Stimulated activated CD8-positive, alpha-beta memory T cell treated with anti-CD3 and anti-CD28 coated beads, Interleukin-4, amount 100 ng/mL, for 4 hours (primary cell): ENCODE results near the gene SKP1.
"Not testable (repeated sequence)": the region's sequence is repeated elsewhere in the genome, so short reads cannot be mapped to it uniquely, and the experiment has no call there.

ENCODE experiments used
- DNase-seq, 2 donors: peaks; one replicate each; pipeline ENCODE4 v3.0.0-alpha.2; 2020; ENCODE audit warnings: low read depth in 2 of 2, low spot score in 1 of 2

SKP1 gene

DNA sequence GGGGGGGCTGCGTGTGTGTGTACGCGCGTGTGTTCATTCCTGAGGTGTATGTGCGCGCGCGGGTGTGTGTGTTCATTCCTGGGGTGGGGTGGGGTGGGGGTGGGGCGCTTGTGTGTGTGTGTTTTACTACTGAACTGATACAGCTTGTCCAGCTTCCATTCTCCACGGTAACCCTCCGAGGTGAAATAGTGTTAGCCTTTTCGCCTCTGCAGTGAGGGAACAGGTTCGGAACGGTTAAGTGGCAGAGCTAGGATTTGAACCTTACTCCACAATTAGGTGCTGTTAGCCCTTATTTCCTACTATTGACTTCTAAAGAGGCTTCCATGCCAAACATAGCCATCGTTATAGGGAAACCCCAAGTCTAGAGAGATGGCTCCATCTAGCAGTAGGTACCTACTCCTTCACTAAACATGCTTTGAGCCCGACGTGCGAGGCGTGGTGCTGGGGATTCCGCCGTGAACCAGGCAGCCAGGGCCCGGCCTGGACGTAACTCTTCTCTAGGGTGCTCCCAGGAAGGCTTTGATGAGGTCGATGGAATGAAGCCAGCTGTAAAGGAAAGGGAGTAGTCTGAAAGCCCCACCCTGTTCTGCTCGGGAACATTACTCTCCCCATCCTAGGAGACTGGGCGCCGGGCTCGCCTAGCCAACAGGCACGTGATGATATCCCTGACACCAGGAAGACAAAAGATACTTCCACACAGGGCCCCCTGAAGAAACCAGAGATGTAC lies 782 bp upstream of the SKP1 start:
- DNase-seq, result no peak

DNA sequence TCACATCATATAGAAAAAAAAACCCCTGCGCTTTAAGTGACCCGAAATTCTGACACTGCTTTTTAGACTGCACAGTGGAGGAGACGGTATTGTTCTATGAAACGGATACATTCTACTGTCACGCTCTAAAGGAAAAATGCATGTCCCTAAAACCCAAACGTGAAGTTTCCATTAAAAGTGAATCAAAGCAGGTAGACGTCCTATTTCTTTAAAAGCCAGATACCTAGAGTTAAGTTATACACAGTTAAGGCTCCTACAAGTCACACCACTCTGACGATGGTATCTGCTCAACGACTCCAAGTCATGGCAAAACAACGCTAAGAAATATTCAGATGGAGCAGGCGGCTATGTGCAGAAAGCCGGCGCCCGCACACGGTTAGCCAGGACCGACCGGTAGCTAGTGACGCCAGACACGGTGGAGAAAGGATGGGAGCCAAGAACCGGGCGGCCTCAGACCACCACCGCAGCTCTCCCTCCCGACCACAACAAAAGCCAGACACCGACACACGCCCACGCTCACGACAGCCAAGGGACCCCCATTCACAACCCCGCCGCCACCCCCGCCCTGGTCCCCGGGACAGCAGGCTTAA lies 734 bp downstream of the SKP1 start:
- DNase-seq, result peak in 1 of 2 donors; percentile 40

GRCh38 chr5:134174841-134175839 lies 1.6 kb downstream of the SKP1 start:
- no peak for DNase-seq

GRCh38 chr5:134171972-134172371 lies 4.8 kb downstream of the SKP1 start:
- DNase-seq, result no peak

- DNase-seq, result no peak
Observed at GRCh38 chr5:134162592-134162991, 14.2 kb downstream of the SKP1 start.

GRCh38 chr5:134161513-134162395 lies 15.0 kb downstream of the SKP1 start:
- DNase-seq, result no peak

- DNase-seq, result no peak
Observed at GRCh38 chr5:134153657-134154056, 23.1 kb downstream of the SKP1 start.

DNA sequence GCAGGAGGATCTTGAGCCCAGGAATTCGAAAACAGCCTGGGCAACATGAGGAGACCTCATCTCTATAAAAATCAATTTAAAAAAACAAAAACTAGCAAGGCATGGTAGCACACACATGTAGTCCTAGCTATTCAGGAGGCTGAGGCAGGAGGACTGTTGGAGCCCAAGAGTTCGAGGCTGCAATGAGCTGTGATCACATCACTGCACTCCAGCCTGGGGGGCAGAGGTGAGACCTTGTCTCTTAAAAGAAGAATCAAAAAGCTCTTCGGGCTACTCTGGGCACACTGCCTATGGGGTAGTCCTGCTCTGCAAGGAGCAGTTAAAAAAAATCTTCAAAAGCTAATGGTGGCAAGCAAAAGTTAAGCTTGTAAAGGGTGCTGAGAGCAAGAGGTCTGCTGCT lies 23.5 kb downstream of the SKP1 start:
- DNase-seq, result no peak

DNA sequence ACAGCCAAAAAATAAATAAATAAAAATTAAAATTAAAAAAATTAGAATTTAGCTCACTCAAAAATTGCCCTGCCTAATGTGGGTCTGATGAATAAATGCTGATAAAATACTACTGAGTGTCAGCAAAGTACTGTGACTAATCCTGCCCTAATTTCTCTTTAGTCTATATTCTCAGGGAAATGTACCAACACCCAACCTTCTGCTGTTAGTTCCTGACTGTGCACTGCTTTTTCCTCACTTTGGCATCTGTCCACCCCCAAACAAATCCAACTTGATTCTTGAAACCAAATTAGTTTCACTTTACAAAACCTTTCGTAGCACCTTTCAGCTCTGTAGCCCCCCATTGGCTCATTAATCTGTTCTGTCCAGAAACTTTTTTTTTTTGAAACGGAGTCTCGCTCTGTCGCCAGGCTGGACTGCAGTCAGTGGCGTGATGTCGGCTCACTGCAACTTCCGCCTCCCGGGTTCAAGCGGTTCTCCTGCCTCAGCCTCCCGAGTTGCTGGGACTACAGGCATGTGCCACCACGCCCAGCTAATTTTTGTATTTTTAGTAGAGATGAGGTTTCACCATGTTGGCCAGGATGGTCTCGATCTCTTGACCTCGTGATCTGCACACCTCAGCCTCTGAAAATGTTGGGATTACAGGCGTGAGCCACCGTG lies 24.4 kb downstream of the SKP1 start:
- DNase-seq, result not testable (repeated sequence)

DNA sequence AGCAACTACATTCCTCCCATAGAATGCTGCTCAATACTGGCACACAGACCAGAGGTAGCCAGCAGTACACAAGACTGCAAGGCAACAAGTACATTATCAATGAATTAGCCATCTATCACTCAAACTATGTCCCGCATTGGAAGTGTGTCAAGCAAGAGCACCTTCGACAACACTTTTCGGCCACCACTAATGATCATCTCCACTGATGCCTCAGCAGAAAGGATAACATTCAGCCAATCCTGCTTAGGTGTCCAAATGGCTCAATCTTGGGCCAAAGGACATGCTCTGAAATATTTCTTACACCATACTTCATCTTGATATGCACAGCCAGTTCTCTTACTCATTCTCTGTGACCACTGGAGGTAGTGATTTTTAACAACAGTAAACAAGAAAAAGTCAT lies 25.0 kb downstream of the SKP1 start:
- no peak for DNase-seq

DNA sequence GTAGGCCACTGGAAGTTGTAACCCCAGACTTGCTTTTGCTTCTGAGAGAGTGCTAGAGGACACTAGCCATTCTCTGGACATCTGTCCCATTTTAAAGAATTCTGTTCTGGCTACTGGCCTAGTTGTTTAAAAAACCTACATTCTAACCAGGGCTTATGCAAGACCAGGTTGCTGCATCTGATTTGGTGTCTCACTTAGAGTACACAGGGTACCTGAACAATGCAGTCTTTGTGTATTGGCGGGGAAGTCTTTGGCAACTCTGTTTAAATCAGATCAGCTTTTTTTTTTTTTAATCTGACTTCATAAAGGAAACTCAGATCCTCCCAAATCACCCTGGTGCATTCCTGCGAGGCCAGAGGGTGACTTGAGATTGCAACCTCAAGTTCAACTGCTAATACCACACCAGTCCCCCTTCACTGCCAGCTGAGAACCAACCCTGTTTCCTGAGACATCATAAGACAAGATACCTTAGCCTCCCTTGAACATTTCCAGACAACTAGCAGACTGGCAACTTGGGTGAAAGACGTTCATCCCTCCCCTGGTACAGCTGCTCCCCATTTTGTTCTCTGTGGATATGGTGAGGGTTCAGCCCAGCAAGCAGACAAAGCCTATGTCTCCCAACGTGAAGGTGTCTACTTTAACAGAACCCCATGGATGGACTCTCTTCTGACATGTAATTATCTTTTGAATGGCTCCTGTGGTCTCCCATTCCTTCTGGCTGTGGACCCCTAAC lies 27.0 kb downstream of the SKP1 start:
- DNase-seq, result no peak

GRCh38 chr5:134148986-134149539 lies 27.7 kb downstream of the SKP1 start:
- no peak for DNase-seq

- DNase-seq, result no peak
Observed at GRCh38 chr5:134148316-134148715, 28.4 kb downstream of the SKP1 start.

GRCh38 chr5:134146651-134147518 lies 29.9 kb downstream of the SKP1 start:
- no peak for DNase-seq

DNA sequence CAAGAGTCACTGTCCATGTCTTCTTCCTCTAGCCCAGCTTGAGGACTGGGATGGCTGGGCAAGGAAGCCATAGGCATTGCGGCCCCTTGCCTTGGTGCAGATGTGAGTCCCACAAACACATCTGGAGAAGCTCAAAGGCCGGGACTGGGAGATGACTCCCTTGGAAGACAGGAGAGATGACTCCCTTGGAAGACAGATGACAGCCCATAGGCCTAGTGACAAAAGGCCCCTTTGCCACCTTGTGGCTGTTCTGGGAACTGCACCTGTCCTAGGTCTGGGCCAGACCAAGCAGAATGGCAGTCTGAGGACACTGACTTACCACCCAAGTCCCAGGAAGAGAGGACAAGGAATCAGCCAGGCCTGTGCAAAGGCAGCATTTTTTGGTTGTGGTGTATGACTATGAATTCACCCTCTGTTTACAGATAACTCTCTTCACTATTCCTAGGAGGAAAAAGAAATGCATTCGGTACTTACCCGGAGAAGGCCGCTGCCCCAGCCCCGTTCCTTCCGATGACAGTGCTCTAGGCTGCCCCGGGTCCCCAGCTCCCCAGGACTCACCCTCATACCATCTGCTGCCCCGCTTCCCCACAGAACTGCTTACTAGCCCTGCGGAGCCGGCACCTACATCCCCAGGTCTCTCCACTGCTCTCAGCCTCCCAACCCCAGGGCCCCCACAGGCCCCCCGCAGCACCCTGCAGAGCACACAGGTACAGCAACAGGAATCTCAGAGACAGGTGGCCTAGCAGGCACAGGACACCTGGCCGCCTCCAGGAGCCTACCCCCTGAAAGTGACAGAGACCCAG lies 30.8 kb downstream of the SKP1 start:
- DNase-seq, result peak; percentile 58 to 78

GRCh38 chr5:134145041-134145757 lies 31.6 kb downstream of the SKP1 start:
- DNase-seq, result no peak
